ENCODE data around the gene DIDO1.
A peak's percentile ranks its signal among the peaks of the same experiment; 100 is the strongest.

Gene DIDO1

GRCh38 chr20:62962221-62962879 is 36.0 kb upstream of the DIDO1 start:
- no peak for DNase-seq

DNA sequence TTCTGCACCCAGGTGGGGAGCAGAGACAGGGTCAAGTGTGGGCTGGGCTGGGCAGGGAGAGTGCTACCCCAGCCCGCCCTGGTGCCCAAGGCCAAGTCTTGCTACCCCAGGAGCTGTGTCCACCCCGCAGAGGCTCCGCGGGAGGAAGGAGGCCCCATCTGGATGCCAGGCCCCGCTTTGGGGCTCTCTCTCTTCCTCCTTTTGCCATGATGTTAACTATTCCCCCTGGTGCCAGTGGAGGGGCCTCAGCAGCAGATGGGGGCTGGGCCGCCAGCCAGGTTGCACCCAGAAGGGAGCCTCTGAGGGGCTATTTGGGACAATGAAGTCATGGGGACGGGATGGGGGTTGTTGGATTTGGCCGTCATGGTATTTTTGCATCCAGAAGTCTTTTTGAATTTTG is 35.5 kb upstream of the DIDO1 start:
- DNase-seq = no peak

- peak; percentile 85 for DNase-seq
Measured at GRCh38 chr20:62961310-62961783, 35.0 kb upstream of the DIDO1 start.

DNA sequence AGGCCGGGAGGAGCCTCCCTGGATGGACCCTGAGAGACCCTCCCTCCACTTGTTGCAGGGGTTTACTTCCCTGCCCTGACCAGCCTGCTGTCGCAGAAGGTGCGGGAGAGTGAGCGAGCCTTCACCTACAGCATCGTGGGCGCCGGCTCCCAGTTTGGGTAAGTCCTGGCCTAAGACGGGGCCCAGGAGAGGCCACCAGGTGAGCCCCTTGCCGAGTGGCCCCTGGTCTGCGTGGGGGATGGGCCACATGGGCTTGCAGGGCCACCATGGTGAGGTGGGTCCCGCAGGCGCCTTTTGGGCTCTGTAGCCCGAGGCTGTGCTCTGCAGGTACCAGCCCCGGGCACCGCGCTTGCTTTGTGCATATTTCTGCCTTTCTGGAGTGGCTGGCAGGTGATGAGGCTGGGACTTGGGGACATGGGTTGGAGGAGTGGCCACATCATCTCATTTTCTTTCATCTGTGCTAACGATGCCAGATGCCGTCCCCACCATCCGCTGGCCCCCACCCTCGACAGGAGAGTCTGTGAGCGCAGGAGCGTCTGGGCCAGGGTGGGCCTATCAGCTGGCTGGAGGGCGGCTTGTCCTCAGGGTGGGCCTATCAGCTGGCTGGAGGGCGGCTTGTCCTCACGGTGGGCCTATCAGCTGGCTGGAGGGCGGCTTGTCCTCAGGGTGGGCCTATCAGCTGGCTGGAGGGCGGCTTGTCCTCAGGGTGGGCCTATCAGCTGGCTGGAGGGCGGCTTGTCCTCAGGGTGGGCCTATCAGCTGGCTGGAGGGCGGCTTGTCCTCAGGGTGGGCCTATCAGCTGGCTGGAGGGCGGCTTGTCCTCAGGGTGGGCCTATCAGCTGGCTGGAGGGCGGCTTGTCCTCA is 34.4 kb upstream of the DIDO1 start:
- peak; percentile 96 for DNase-seq

DNA sequence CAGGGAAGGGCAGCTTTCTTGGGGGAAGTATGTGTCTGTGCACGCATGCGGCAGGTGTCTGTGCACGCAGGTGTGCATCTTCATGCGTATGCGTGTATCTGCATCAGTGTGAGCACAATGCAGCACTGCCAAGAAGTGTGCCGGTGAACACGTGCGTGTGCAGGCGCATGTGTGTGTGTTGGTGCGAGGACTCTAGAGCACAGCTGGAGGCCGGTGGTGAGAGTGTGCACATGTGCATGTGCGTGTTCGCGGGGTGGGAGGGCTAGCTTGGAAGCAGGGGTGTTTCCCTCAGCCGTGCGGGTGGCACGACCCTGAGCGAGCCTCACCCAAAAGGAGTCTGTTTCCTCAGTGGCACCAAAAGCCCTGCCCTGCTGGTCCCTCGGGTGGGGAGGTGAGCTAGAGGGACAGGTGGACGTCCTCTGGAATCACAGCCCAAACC is 33.7 kb upstream of the DIDO1 start:
- no peak for DNase-seq

DNA sequence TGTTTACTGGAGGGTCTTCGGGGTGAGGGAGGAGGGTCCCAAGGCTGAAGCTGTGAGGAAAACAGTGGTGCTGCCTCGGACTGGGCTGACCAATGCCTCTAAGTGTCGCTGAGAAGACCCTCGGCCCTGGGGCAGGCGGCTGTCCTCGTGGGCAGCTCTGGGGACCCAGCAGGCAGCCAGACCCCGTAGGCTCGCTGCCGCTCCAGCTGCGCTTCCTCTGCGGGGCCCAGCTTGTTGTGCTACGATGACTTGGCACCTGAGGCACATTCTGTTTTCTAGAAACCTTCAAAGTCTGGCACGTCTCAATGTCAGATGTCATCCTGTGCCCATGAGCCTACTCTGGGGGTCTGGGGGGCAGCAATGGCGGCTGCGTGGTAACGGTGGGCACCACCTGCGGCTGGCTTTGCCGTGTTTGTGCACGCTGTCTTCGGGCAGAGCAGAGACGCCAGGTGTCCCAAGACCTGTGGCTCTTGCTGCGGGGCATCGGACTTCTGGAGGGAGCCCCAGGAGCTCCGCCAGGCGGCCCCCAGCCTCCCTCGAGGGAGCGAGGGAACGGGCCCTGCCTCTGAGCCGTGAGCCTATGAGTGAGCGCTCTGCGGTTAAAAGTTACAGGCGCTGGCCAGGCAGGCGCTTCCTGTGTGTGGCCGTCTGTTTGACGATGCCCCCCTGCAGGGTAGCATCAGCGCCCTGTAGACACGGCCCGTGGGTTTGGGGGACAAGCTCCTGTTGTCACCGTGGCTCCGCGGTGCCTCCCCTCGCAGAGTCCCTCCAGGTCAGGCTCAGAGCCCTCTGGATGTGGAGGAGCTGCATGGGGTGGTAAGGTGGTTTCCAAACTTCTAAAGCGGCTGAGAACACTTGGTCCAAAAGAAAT is 33.0 kb upstream of the DIDO1 start:
- no peak for DNase-seq

- DNase-seq = no peak
Measured at GRCh38 chr20:62958388-62959100, 32.2 kb upstream of the DIDO1 start.

GRCh38 chr20:62957136-62958117 is 31.1 kb upstream of the DIDO1 start:
- no peak for DNase-seq

GRCh38 chr20:62956387-62957135 is 30.3 kb upstream of the DIDO1 start:
- no peak for DNase-seq

DNA sequence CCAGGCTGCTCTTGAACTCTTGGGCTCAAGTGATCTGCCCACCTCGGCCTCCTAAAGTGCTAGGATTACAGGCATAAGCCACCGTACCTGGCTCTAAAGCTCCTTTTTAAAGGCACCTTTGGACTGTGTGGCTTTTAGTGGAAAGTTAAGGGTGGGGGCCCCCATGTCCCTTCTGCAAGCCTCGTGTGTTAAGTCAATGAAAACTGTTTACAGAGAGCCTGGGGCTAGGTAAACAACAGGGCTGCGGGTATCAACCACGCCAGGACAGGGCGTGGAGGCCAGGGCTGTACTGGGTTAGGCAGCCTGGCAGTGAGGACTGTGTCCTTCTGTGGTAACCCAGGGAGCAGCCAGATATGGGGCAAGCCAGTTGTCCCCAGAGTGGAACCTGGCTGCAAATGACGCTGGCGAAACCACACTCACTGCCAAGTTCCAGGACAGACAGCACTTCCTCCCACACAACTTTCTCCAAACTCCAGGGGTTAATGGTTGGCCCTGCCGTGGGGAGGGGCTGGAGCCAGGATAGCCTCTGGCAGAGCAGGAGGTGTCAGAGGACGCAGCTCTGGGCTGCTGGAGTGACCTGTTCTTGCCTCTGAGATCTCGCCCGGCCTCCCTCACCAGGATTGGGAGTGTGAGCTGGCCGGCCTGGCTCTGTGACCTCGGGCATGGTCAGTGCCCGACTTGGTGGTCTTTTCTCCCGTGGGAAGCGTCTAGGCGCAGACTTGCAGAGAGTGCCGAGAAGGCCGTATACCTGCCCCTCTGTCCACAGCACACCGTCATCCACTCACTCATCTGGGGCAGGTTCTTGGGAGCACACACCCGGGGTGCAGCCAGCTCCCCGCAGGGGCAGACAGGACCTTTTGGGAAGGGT is 29.4 kb upstream of the DIDO1 start:
- DNase-seq = no peak

- DNase-seq = peak; percentile 79
Measured at GRCh38 chr20:62953839-62954703, 27.8 kb upstream of the DIDO1 start.

GRCh38 chr20:62952968-62953838 is 26.9 kb upstream of the DIDO1 start:
- DNase-seq = no peak

DNA sequence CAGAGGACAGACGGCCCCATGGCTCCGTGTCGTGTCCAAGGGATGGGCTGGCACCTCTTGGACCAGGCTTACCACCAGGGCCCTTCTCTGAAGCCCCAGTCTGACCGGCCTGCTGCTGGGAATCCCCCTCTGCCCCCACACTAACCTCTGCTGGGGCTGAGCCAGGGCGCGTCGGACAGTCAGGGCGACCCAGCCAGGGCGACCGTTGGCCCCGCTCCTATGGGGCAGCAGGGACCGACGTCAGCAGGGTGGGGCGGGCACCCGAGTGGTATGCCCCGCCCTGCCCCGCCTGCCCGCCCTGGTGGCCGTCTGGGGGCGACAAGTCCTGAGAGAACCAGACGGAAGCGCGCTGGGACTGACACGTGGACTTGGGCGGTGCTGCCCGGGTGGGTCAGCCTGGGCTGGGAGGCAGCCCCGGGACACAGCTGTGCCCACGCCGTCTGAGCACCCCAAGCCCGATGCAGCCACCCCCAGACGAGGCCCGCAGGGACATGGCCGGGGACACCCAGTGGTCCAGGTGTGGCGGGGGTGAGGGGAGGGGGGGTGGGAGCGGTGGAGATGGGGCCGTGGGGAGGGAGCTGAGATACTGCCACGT is 26.2 kb upstream of the DIDO1 start, which contains the start of gene SLC17A9:
TSS of gene SLC17A9 (plus strand) at position 337 of the 595 bp plus-strand sequence. CDS start at position 459, 122 bp downstream.
- DNase-seq = peak; percentile 90

DNA sequence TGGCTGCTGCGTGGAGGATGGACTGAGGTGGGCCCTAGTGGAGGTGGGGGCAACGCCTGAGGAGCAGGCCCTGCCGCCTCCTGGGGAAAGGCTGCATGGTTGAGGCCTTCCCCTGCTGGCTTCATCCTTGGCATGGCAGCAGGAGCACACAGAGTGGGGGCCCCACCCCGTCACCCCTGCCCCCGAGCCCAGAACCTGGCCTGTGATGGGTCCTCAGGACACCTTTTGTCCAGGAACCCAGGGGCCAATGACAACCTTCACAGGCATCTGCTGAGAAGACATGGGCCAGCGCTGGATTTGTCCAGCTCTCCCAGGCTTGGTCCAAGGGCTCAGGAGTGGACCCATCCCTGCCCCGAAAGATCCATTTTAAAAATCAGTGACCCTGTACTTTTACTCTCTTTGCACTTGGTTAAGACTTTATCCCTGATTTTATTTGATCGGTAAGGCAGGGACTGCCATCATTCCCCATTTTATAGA is 25.6 kb upstream of the DIDO1 start:
- no peak for DNase-seq

- no peak for DNase-seq
Measured at GRCh38 chr20:62951143-62951895, 25.0 kb upstream of the DIDO1 start.

DNA sequence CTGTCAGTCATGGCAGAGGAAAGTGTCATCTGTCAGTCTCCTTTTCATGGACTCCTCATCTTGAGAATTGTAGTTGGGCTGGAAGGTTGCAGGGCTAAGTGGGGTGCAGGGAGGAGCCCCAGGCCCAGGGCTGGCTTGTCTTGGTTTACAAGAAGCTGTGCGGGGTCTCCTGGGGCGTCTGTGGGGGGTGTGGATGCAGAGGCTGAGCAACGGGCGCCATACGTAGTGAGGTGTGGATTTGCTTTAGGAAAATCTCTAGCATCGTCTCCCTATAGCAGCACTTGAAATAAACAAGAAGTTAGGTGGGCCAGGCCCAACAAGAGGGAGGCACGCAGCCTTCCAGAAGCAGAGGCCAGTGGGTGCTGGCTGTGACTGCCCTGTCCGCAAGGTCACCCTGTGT is 24.4 kb upstream of the DIDO1 start:
- DNase-seq = no peak
